WERI-Rb-1 (cell line): ENCODE results near the gene WDR5.
A peak's percentile ranks its signal among the peaks of the same experiment; 100 is the strongest.

Source experiments
- DNase-seq: peaks from one replicate; pipeline ENCODE4 v3.0.0-alpha.2; 2020
- H3K27ac ChIP-seq: fragments of 250-450 bp; sonication (Bioruptor Pico); 2 replicates; pipeline ENCODE4 v1.5.1; 2020; ENCODE audit warnings: mild to moderate bottlenecking, moderate library complexity
- H3K27me3 ChIP-seq: fragments of 250-450 bp; sonication (Bioruptor Pico); 2 replicates; pipeline ENCODE4 v1.5.1; 2021; ENCODE audit warnings: mild to moderate bottlenecking, low read depth, moderate library complexity; ENCODE audit not compliant: insufficient read depth, severe bottlenecking
- H3K36me3 ChIP-seq: fragments of 250-450 bp; sonication (Bioruptor Pico); 2 replicates; pipeline ENCODE4 v1.5.1; 2020; ENCODE audit warnings: mild to moderate bottlenecking, moderate library complexity
- H3K4me3 ChIP-seq: 2 replicates; pipeline ENCODE4 v1.5.1; 2011; ENCODE audit warnings: low read depth, mild to moderate bottlenecking, control low read depth, low read length
- H3K9me3 ChIP-seq: fragments of 250-450 bp; sonication (Bioruptor Pico); 2 replicates; pipeline ENCODE4 v1.5.1; 2021; ENCODE audit warnings: mild to moderate bottlenecking, moderate library complexity; ENCODE audit not compliant: severe bottlenecking
- TF ChIP-seq, protein P1 (sequence below): IDR thresholded peaks from 2 replicates; pipeline ENCODE4 v1.5.1; 2011; ENCODE audit warnings: low read depth, mild to moderate bottlenecking, control low read depth, inconsistent platforms, low read length

WDR5 gene

DNA sequence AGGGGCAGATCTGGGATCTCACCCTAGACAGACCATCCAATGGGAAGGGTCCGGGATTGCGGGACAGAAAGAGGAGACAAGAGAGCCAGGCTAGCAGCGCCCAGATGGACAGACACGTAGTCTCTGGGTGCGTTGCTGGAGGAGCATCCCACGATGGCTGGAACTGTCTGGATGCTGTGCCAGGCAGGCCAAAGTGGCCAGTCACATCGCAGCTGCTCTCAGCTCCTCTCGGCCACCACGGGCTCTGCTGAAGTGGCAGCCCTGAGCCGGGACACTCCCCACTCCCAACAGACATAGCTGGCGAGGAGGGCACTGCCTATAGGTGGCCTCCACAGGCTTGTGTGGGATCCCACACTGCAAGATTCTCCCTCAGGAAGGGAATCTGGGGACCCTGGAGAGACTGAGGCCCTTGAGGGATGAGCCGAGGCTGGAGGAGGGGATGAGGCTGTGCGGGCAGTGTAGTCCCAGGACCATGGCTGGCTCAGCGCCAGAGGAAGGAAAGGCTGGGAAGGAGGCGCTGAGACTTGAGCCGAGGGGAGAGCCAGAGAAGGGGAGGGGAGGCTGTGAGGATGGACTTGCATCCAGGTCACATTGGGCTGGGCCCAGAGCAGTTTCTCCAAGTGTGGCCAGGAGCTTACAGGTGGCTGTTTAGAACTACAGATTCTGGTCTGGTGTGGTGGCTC lies 10.3 kb upstream of the WDR5 start:
- H3K9me3 ChIP-seq, result no peaks in the 10 kb centered on the region
- no peak overlapping the region for H3K4me3 ChIP-seq
- H3K36me3 ChIP-seq, result no peaks in the 10 kb centered on the region
- TF ChIP-seq, protein P1, sequence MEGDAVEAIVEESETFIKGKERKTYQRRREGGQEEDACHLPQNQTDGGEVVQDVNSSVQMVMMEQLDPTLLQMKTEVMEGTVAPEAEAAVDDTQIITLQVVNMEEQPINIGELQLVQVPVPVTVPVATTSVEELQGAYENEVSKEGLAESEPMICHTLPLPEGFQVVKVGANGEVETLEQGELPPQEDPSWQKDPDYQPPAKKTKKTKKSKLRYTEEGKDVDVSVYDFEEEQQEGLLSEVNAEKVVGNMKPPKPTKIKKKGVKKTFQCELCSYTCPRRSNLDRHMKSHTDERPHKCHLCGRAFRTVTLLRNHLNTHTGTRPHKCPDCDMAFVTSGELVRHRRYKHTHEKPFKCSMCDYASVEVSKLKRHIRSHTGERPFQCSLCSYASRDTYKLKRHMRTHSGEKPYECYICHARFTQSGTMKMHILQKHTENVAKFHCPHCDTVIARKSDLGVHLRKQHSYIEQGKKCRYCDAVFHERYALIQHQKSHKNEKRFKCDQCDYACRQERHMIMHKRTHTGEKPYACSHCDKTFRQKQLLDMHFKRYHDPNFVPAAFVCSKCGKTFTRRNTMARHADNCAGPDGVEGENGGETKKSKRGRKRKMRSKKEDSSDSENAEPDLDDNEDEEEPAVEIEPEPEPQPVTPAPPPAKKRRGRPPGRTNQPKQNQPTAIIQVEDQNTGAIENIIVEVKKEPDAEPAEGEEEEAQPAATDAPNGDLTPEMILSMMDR, result no peak
- no peak overlapping the region for H3K27ac ChIP-seq
- no peak for DNase-seq
- H3K27me3 ChIP-seq, result no peaks in the 10 kb centered on the region

- TF ChIP-seq, protein P1, result no peak
Observed at GRCh38 chr9:134126373-134126772, 9.5 kb upstream of the WDR5 start.

DNA sequence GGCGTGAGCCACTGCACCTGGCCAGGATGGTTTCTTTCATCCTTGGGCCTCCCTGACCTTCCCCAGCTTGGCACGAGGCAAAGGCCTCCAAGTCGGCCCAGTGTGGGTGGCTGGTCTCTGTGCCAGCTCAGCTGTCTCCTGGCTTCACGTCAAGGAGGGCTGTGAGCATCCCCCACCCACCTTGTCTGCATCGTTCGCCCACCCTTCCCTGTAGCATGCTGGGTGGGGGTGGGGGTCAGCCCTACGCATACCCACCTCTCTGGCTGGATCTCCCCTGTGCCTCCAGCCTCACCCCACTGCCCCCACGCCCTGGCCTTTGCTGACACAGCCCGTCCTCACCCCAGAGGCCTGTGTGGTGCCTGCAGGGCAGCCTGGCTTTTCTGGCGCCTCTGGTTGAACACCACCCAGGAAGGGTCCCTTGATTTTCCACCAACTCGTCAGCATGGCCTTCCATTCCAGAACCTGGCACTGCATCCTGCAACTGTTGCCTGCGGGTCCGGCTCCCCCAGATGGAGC lies 8.8 kb upstream of the WDR5 start:
- Histone ChIP-seq H3K27ac (no peak overlapping the region), H3K4me3 (no peak overlapping the region), H3K27me3 (no peaks in the 10 kb centered on the region), H3K36me3 (no peaks in the 10 kb centered on the region), H3K9me3 (no peaks in the 10 kb centered on the region)
- TF ChIP-seq, protein P1, result no peak
- DNase-seq, result no peak

More at GRCh38 chr9:134126373-134126772, 9.5 kb upstream of the WDR5 start:
- H3K9me3 ChIP-seq, result no peaks in the 10 kb centered on the region
- H3K36me3 ChIP-seq, result no peaks in the 10 kb centered on the region
- H3K27me3 ChIP-seq, result no peaks in the 10 kb centered on the region
- no peak for DNase-seq
- no peak overlapping the region for H3K27ac ChIP-seq
- H3K4me3 ChIP-seq, result no peak overlapping the region

DNA sequence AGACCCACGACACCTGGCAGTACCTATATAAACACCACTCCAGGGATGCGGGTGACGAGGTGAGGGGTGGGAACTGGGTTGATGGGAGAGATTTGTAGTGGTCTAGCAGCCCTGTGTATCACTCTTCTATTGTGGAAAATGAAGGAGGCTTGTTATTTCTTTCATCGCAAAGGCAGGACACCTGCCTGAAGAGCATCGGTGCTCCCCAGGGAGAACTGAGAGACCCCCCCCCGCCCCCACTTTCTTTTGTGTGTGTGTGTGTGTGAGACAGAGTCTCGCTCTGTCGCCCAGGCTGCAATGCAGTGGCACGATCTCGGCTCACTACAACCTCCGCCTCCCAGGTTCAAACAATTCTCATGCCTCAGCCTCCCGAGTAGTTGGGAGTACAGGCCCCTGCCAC lies 8.3 kb upstream of the WDR5 start:
- Histone ChIP-seq H3K27me3 (no peaks in the 10 kb centered on the region), H3K27ac (no peak overlapping the region)
- TF ChIP-seq, protein P1, result no peak

GRCh38 chr9:134128727-134129679 lies 6.9 kb upstream of the WDR5 start:
- peak; percentile 35 for DNase-seq
- Histone ChIP-seq H3K27ac (no peak overlapping the region), H3K27me3 (no peaks in the 10 kb centered on the region)

More for the DNA sequence above, 8.3 kb upstream of the WDR5 start:
- H3K4me3 ChIP-seq, result no peak overlapping the region
- H3K9me3 ChIP-seq, result no peaks in the 10 kb centered on the region
- no peaks in the 10 kb centered on the region for H3K36me3 ChIP-seq
- no peak for DNase-seq

More at GRCh38 chr9:134128727-134129679, 6.9 kb upstream of the WDR5 start:
- H3K36me3 ChIP-seq, result no peaks in the 10 kb centered on the region
- TF ChIP-seq, protein P1, result no peak
- H3K4me3 ChIP-seq, result no peak overlapping the region
- H3K9me3 ChIP-seq, result no peaks in the 10 kb centered on the region
